ENCODE data around the gene PTPRM. TPM values are rescaled to one million over a fixed set of nuclear protein-coding genes. Genes with fewer than 3 reads are reported as not detected.

PTPRM gene
- total RNA-seq, 2 experiments from 2014 or later: 2.1 to 3.0 TPM

- intact Hi-C loops (cut with micrococcal nuclease): no loop called here
- H3K4me1 Mint-ChIP-seq (ENCODE audit: low read depth): no peaks in the 10 kb centered on the region
- DNase-seq: no peak
- H3K36me3 Mint-ChIP-seq (ENCODE audit: low read depth): no peaks in the 10 kb centered on the region
- no peak overlapping the region for H3K4me3 Mint-ChIP-seq
- ChIA-PET POLR2A (no interaction called here), CTCF (no interaction called here)
- TF ChIP-seq, protein P1, sequence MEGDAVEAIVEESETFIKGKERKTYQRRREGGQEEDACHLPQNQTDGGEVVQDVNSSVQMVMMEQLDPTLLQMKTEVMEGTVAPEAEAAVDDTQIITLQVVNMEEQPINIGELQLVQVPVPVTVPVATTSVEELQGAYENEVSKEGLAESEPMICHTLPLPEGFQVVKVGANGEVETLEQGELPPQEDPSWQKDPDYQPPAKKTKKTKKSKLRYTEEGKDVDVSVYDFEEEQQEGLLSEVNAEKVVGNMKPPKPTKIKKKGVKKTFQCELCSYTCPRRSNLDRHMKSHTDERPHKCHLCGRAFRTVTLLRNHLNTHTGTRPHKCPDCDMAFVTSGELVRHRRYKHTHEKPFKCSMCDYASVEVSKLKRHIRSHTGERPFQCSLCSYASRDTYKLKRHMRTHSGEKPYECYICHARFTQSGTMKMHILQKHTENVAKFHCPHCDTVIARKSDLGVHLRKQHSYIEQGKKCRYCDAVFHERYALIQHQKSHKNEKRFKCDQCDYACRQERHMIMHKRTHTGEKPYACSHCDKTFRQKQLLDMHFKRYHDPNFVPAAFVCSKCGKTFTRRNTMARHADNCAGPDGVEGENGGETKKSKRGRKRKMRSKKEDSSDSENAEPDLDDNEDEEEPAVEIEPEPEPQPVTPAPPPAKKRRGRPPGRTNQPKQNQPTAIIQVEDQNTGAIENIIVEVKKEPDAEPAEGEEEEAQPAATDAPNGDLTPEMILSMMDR (IDR thresholded peaks at IDR 0.05): no peak
- no peak overlapping the region for H3K27ac Mint-ChIP-seq
- H3K27me3 Mint-ChIP-seq: no peaks in the 10 kb centered on the region
- peaks cover 2% of the 10 kb centered on the region for H3K9me3 Mint-ChIP-seq
- ATAC-seq: no peak
Measured at GRCh38 chr18:8177330-8178016, 610.4 kb downstream of the PTPRM start.

DNA sequence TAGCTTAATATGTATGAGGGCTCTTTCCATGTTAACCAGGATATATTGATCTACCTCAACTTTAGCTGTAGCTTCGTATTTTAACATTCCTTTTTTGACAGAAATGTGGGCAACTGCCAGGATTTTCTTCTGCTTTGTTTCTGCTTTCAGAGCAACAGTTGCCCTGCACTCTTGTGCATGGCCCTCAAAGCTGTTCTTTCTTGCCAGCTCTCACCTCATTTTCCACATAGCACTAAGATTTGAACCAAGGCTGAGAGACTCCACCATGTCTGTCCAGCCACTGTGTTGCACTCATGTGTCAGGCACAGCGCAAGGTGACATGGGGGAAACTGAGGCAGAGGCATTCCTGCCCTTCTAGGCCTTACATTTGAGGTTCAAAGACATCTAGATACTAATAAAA is 619.3 kb downstream of the PTPRM start:
- Mint-ChIP-seq H3K36me3 (ENCODE audit: low read depth) (no peaks in the 10 kb centered on the region), H3K27me3 (no peaks in the 10 kb centered on the region), H3K9me3 (no peaks in the 10 kb centered on the region), H3K4me3 (no peak overlapping the region), H3K4me1 (ENCODE audit: low read depth) (no peaks in the 10 kb centered on the region), H3K27ac (no peak overlapping the region)
- CTCF ChIA-PET: no interaction called here
- TF ChIP-seq, protein P1 (IDR thresholded peaks at IDR 0.05): no peak
- intact Hi-C loops (cut with micrococcal nuclease): no loop called here
- no peak for DNase-seq
- POLR2A ChIA-PET: no interaction called here
- no peak for ATAC-seq

DNA sequence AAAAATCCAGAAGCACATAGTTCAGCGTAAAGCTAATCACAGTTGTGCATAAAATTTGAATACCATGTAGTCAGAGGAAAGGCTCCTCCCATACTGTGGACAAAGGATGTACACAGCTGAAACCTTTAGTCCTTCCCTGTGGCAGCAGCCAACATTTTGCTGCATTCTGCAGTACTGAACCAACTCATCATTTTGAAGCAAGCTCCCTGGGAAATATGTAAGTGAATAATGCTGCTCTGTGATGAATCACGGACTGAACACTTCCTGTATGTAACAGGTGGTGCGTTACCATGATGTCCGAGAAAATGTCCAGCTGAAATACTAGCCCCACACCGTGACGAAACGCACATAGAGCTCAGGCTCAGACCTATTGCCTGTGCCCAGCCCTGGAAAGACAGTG is 621.1 kb downstream of the PTPRM start:
- H3K4me3 Mint-ChIP-seq: no peak overlapping the region
- no peaks in the 10 kb centered on the region for H3K36me3 Mint-ChIP-seq (ENCODE audit: low read depth)
- ChIA-PET CTCF (no interaction called here), POLR2A (no interaction called here)
- no peak for ATAC-seq
- H3K27me3 Mint-ChIP-seq: no peaks in the 10 kb centered on the region
- H3K4me1 Mint-ChIP-seq (ENCODE audit: low read depth): no peaks in the 10 kb centered on the region
- no peaks in the 10 kb centered on the region for H3K9me3 Mint-ChIP-seq
- H3K27ac Mint-ChIP-seq: no peak overlapping the region
- TF ChIP-seq, protein P1 (IDR thresholded peaks at IDR 0.05): no peak
- DNase-seq: no peak
- intact Hi-C loops (cut with micrococcal nuclease): no loop called here

- POLR2A ChIA-PET: no interaction called here
- no peak overlapping the region for H3K4me3 Mint-ChIP-seq
- H3K36me3 Mint-ChIP-seq (ENCODE audit: low read depth): no peaks in the 10 kb centered on the region
- intact Hi-C loops (cut with micrococcal nuclease): no loop called here
- CTCF ChIA-PET: no interaction called here
- H3K9me3 Mint-ChIP-seq: no peaks in the 10 kb centered on the region
- DNase-seq (no peak), ATAC-seq (no peak)
- H3K27me3 Mint-ChIP-seq: no peaks in the 10 kb centered on the region
- TF ChIP-seq, protein P1 (IDR thresholded peaks at IDR 0.05): no peak
- no peak overlapping the region for H3K27ac Mint-ChIP-seq
- no peaks in the 10 kb centered on the region for H3K4me1 Mint-ChIP-seq (ENCODE audit: low read depth)
Measured at GRCh38 chr18:8190980-8191379, 623.9 kb downstream of the PTPRM start.

DNA sequence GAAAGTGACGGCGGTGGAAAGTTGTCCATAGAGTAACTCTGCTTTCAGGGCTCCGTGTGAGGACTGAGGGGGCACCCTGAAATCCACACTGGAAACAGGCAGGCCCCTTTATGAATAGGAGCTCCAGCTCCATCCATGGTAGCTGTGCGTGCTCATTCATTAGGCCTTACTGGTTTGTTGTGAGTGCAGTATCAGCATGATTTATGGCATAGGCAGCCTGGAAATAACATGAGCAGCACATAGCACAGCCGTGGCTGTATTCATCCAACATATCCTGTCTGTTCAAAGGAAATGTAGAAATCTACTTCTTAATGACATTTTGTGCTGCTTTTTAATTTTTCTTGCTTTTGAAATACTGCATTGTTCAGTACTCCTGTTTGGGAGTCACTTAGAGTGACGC is 627.3 kb downstream of the PTPRM start:
- DNase-seq (no peak), ATAC-seq (no peak)
- CTCF ChIA-PET: no interaction called here
- Mint-ChIP-seq H3K9me3 (no peaks in the 10 kb centered on the region), H3K4me3 (no peak overlapping the region), H3K27ac (no peak overlapping the region), H3K36me3 (ENCODE audit: low read depth) (no peaks in the 10 kb centered on the region), H3K27me3 (no peaks in the 10 kb centered on the region), H3K4me1 (ENCODE audit: low read depth) (no peaks in the 10 kb centered on the region)
- POLR2A ChIA-PET: no interaction called here
- TF ChIP-seq, protein P1 (IDR thresholded peaks at IDR 0.05): no peak
- intact Hi-C loops (cut with micrococcal nuclease): no loop called here

Data from activated CD8-positive, alpha-beta T cell treated with anti-CD3 and anti-CD28 coated beads for 36 hours (primary cell).